Sigmoid colon (tissue), 7 donors: ENCODE measurements around the gene HOXD12. TPM values are rescaled to one million over a fixed set of nuclear protein-coding genes. Genes with fewer than 3 reads are reported as not detected.

ENCODE experiments used
- DNase-seq: peaks from one replicate; pipeline ENCODE4 v3.0.0-alpha.2; 2019
- H3K27ac ChIP-seq, 4 donors: fragments of 200-600 bp; sonication (generic); one replicate each; pipeline ENCODE4 v1.5.1; 2016 to 2019; ENCODE audit warnings: mild to moderate bottlenecking in 1 of 4
- H3K27me3 ChIP-seq, 3 donors: fragments of 200-600 bp; sonication (generic); one replicate each; pipeline ENCODE4 v1.5.1; 2019; ENCODE audit warnings: mild to moderate bottlenecking in 1 of 3
- H3K36me3 ChIP-seq, 4 donors: fragments of 200-600 bp; sonication (generic); one replicate each; pipeline ENCODE4 v1.5.1; 2016 to 2019
- H3K4me1 ChIP-seq, 4 donors: fragments of 200-600 bp; sonication (generic); one replicate each; pipeline ENCODE4 v1.5.1; 2017 to 2019
- H3K4me3 ChIP-seq, 4 donors: fragments of 200-600 bp; sonication (generic); one replicate each; pipeline ENCODE4 v1.5.1; 2017 to 2019; ENCODE audit warnings: mild to moderate bottlenecking in 2 of 4, moderate library complexity in 1 of 4
- H3K9me3 ChIP-seq, 4 donors: fragments of 200-600 bp in 3 of 4; sonication (generic) in 3 of 4; one replicate each; pipeline versions ENCODE4 v1.5.1 to v1.6.1; 2013 to 2019
- CTCF ChIP-seq, 4 experiments: fragments of 450-650 bp in 3 of 4; fragments of 200-600 bp in 1 of 4; IDR thresholded peaks; one replicate each; pipeline ENCODE4 v1.5.1; 2016 to 2019; ENCODE audit warnings: antibody characterized with exemption in 4 of 4, mild to moderate bottlenecking in 3 of 4, moderate library complexity in 2 of 4
- EP300 ChIP-seq, 4 donors: sonication (generic); formaldehyde crosslinking; IDR thresholded peaks; one replicate each; pipeline ENCODE4 v1.6.1; 2017; ENCODE audit warnings: antibody characterized with exemption in 4 of 4
- POLR2A ChIP-seq, 2 donors: fragments of 450-650 bp; IDR thresholded peaks; one replicate each; pipeline ENCODE4 v1.6.1; 2016; ENCODE audit warnings: antibody characterized with exemption in 2 of 2, mild to moderate bottlenecking in 2 of 2, moderate library complexity in 2 of 2
- POLR2AphosphoS5 ChIP-seq, 4 donors: sonication (generic); formaldehyde crosslinking; IDR thresholded peaks; one replicate each; pipeline ENCODE4 v1.6.1; 2017; ENCODE audit warnings: antibody characterized with exemption in 4 of 4
- WGBS, 2 donors: extraction: QIAGEN DNeasy Blood & Tissue Kit; methylation state at CpG; one replicate each; pipeline ENCODE4 v1.1.7; 2013; 5-methylcytosine and 5-hydroxymethylcytosine counted together
- intact Hi-C: fragments of 100-400 bp; cut with DNase I; formaldehyde crosslinking; loops from one replicate; pipeline ENCODE4 v1.15.1; 2023
- polyA plus RNA-seq, 3 donors: library from polyadenylated mRNA; stranded (reverse); fragments of 200-250 nt; gene quantifications; one replicate each; pipeline ENCODE4 v1.2.3, GENCODE V29; 2013
- total RNA-seq, 4 donors: library from RNA; depleted of rRNA; stranded (reverse); fragments of >200 nt; gene quantifications; one replicate each; pipeline ENCODE4 v1.1.0, GENCODE V29; 2016
- donor health status: healthy with polysubstance abuse.
- donor health status: Bipolar disorder and iron deficiency.
- donor health status: healthy.

The HOXD12 gene
- total and polyA plus RNA-seq, 7 donors, result 0.15 to 1.8 (median 1.5) TPM; not detected in 3

GRCh38 chr2:176093145-176093897, 6.3 kb upstream of the HOXD12 start:
- peaks cover 0 to 52% (median 44%) of the 10 kb centered on the region in 4 donors for H3K4me1 ChIP-seq
- DNase-seq, result no peak

GRCh38 chr2:176093898-176094249, 5.7 kb upstream of the HOXD12 start:
- no peaks in the 10 kb centered on the region for H3K9me3 ChIP-seq
- H3K27me3 ChIP-seq, result peaks cover 0 to 94% (median 26%) of the 10 kb centered on the region in 3 donors
- intact Hi-C loops, result loop anchor here (5.0 kb wide), 1 partner anchor 912 kb away; the partner anchor contains the start of gene ATP5MC3
- DNase-seq, result no peak
- no peak for TF ChIP-seq POLR2A (IDR thresholded peaks at IDR 0.05)
- no peak for TF ChIP-seq CTCF (IDR thresholded peaks at IDR 0.05)
- TF ChIP-seq POLR2AphosphoS5 (IDR thresholded peaks at IDR 0.05), result no peak
- TF ChIP-seq EP300 (IDR thresholded peaks at IDR 0.05), result no peak
- H3K4me1 ChIP-seq, result peaks cover 0 to 50% (median 43%) of the 10 kb centered on the region in 4 donors
- H3K4me3 ChIP-seq, result peak overlapping the region; percentile 66 to 70 (median 68)
- no peaks in the 10 kb centered on the region for H3K36me3 ChIP-seq
- WGBS, 2 donors, result 15 to 26% methylated on average over 8 of the region's 8 CpGs
- H3K27ac ChIP-seq, result peak overlapping the region in 3 of 4 donors; percentile 92 to 96 (median 94)

More at GRCh38 chr2:176093145-176093897, 6.3 kb upstream of the HOXD12 start:
- TF ChIP-seq EP300 (IDR thresholded peaks at IDR 0.05) (no peak), POLR2AphosphoS5 (IDR thresholded peaks at IDR 0.05) (peak in 2 of 4 donors; percentile 67 to 77), POLR2A (IDR thresholded peaks at IDR 0.05) (no peak), CTCF (IDR thresholded peaks at IDR 0.05) (no peak)
- peaks cover 0 to 94% (median 26%) of the 10 kb centered on the region in 3 donors for H3K27me3 ChIP-seq
- 5% methylated on average over 53 of the region's 53 CpGs for WGBS, 2 donors
- peak overlapping the region; percentile 66 to 70 (median 68) for H3K4me3 ChIP-seq
- H3K27ac ChIP-seq, result peak overlapping the region in 3 of 4 donors; percentile 92 to 96 (median 94)
- intact Hi-C loops, result loop anchor here (5.0 kb wide), 1 partner anchor 911 kb away; the partner anchor contains the start of gene ATP5MC3
- H3K36me3 ChIP-seq, result no peaks in the 10 kb centered on the region
- H3K9me3 ChIP-seq, result no peaks in the 10 kb centered on the region

GRCh38 chr2:176094349-176094748, 5.2 kb upstream of the HOXD12 start:
- Histone ChIP-seq H3K27me3 (peaks cover 0 to 94% (median 26%) of the 10 kb centered on the region in 3 donors), H3K9me3 (no peaks in the 10 kb centered on the region), H3K4me1 (peaks cover 0 to 52% (median 41%) of the 10 kb centered on the region in 4 donors), H3K27ac (peak overlapping the region in 3 of 4 donors; percentile 92 to 96 (median 94)), H3K36me3 (no peaks in the 10 kb centered on the region), H3K4me3 (peak overlapping the region; percentile 66 to 70 (median 68))
- intact Hi-C loops, result loop anchor here (5.0 kb wide), 1 partner anchor 912 kb away; the partner anchor contains the start of gene ATP5MC3
- WGBS, 2 donors, result 41 to 42% methylated on average over 12 of the region's 12 CpGs
- TF ChIP-seq POLR2AphosphoS5 (IDR thresholded peaks at IDR 0.05) (no peak), POLR2A (IDR thresholded peaks at IDR 0.05) (no peak), EP300 (IDR thresholded peaks at IDR 0.05) (no peak), CTCF (IDR thresholded peaks at IDR 0.05) (no peak)
- DNase-seq, result no peak

GRCh38 chr2:176095421-176095820, 4.2 kb upstream of the HOXD12 start:
- Histone ChIP-seq H3K9me3 (no peaks in the 10 kb centered on the region), H3K4me1 (peaks cover 0 to 46% (median 39%) of the 10 kb centered on the region in 4 donors), H3K27ac (peak overlapping the region in 3 of 4 donors; percentile 92 to 96 (median 94)), H3K4me3 (peak overlapping the region; percentile 1 to 70 (median 68)), H3K36me3 (no peaks in the 10 kb centered on the region), H3K27me3 (peaks cover 0 to 95% (median 31%) of the 10 kb centered on the region in 3 donors)
- no peak for TF ChIP-seq POLR2AphosphoS5 (IDR thresholded peaks at IDR 0.05)
- no peak for TF ChIP-seq CTCF (IDR thresholded peaks at IDR 0.05)
- TF ChIP-seq POLR2A (IDR thresholded peaks at IDR 0.05), result no peak
- TF ChIP-seq EP300 (IDR thresholded peaks at IDR 0.05), result no peak
- 41 to 42% methylated on average over 5 of the region's 5 CpGs for WGBS, 2 donors
- intact Hi-C loops, result loop anchor here (5.0 kb wide), 2 partner anchors 843 to 928 kb away; partner anchors contain the start of gene ATF2
- DNase-seq, result no peak
